Testis (tissue), 2 donors: Measurements from ENCODE around the gene CCNK.

Experiments
- CTCF ChIP-seq, 3 experiments: fragments of 450-650 bp in 2 of 3; fragments of 200-600 bp in 1 of 3; sonication (generic) in 1 of 3; IDR thresholded peaks; one replicate each; pipeline ENCODE4 v1.5.1; 2016 to 2019; ENCODE audit warnings: antibody characterized with exemption in 3 of 3, mild to moderate bottlenecking in 2 of 3, moderate library complexity in 1 of 3
- POLR2A ChIP-seq: fragments of 450-650 bp; IDR thresholded peaks from one replicate; pipeline ENCODE4 v1.6.1; 2017; ENCODE audit warnings: antibody characterized with exemption, mild to moderate bottlenecking, moderate library complexity

GRCh38 chr14:99519931-99520421 lies 38.8 kb downstream of the CCNK start:
- TF ChIP-seq CTCF (IDR thresholded peaks at IDR 0.05): no peak
- no peak for TF ChIP-seq POLR2A
